Smooth muscle cell (in vitro differentiated cells): ENCODE data around the gene PLCB1. TPM values are rescaled to one million over a fixed set of nuclear protein-coding genes. Genes with fewer than 3 reads are reported as not detected.

Experiments used
- DNase-seq: peaks from one replicate; lab custom pipeline; 2025; ENCODE audit not compliant: unreplicated experiment; lab: John Stamatoyannopoulos, UW
- H2AFZ ChIP-seq: fragments of 200-600 bp; sonication (generic); 2 replicates; pipeline ENCODE4 v1.6.0; 2016; ENCODE audit warnings: antibody characterized with exemption, low read depth, mild to moderate bottlenecking
- H3F3A ChIP-seq: fragments of 200-600 bp; sonication (generic); 2 replicates; pipeline ENCODE4 v1.6.0; 2017; ENCODE audit warnings: antibody characterized with exemption, low read depth
- H3K27ac ChIP-seq: fragments of 200-600 bp; sonication (generic); 2 replicates; pipeline ENCODE4 v1.5.1; 2016; ENCODE audit warnings: low read depth, mild to moderate bottlenecking
- H3K27me3 ChIP-seq: fragments of 200-600 bp; sonication (generic); 2 replicates; pipeline ENCODE4 v1.6.1; 2016; ENCODE audit warnings: low read depth, mild to moderate bottlenecking
- H3K36me3 ChIP-seq: fragments of 200-600 bp; sonication (generic); 2 replicates; pipeline ENCODE4 v1.5.1; 2016; ENCODE audit warnings: low read depth
- H3K4me1 ChIP-seq: fragments of 200-600 bp; sonication (generic); 2 replicates; pipeline ENCODE4 v1.5.1; 2016; ENCODE audit warnings: low read depth
- H3K4me2 ChIP-seq: fragments of 200-600 bp; sonication (generic); 2 replicates; pipeline ENCODE4 v1.6.0; 2016; ENCODE audit warnings: mild to moderate bottlenecking
- H3K4me3 ChIP-seq: fragments of 200-600 bp; sonication (generic); 2 replicates; pipeline ENCODE4 v1.5.1; 2016; ENCODE audit warnings: mild to moderate bottlenecking
- H3K79me2 ChIP-seq: fragments of 200-600 bp; sonication (generic); 2 replicates; pipeline ENCODE4 v1.6.0; 2016; ENCODE audit warnings: low read depth, mild to moderate bottlenecking
- H3K9ac ChIP-seq: fragments of 200-600 bp; sonication (generic); 2 replicates; pipeline ENCODE4 v1.6.0; 2016; ENCODE audit warnings: low read depth
- H3K9me3 ChIP-seq: fragments of 200-600 bp; sonication (generic); replicated peaks from 2 replicates; pipeline ENCODE4 v1.5.1; 2016; ENCODE audit warnings: low read depth
- H4K20me1 ChIP-seq: fragments of 200-600 bp; sonication (generic); 2 replicates; pipeline ENCODE4 v1.6.0; 2016; ENCODE audit warnings: low read depth
- CTCF ChIP-seq: fragments of 200-600 bp; sonication (generic); IDR thresholded peaks from 2 replicates; pipeline ENCODE4 v1.5.1; 2017; ENCODE audit warnings: borderline replicate concordance, mild to moderate bottlenecking, antibody characterized with exemption; ENCODE audit not compliant: insufficient read depth, poor library complexity, severe bottlenecking
- WGBS: methylation state at CpG from one replicate; pipeline ENCODE4 v1.1.7; 2016; ENCODE audit warnings: low lambda C conversion rate; 5-methylcytosine and 5-hydroxymethylcytosine counted together
- polyA plus RNA-seq: library from polyadenylated mRNA; unstranded; fragments of >200 nt; fragmentation: Nextera tagmentation; extraction: Ambion mirVana; gene quantifications from 2 replicates; pipeline ENCODE4 v1.2.1, GENCODE V29; 2016
- total RNA-seq: library from RNA; depleted of rRNA; stranded (reverse); fragments of >200 nt; gene quantifications from 2 replicates; pipeline ENCODE4 v1.2.3, GENCODE V29; 2014

PLCB1 gene
- total and polyA plus RNA-seq, 2 experiments from 2014 or later = 4.7 to 25.3 TPM

DNA sequence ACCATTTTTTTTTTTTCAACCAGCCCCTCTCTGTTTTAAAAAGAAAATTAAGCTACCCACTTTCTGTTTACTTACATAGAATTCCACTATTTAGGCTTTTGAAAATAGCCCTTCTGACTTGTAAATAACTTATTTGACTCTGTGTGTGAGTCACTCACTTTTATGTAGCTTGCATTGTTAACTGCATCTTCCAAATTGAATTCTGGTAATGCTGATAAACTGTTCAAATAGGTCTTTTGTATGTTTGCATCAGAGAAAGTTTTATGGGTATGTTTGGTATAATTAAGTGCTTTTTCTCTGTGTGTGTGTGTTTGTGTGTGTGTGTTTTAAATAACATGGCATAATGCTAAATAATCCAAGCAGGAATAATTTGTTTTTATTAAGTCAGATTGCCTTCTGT, 360.1 kb downstream of the PLCB1 start:
- no peaks in the 10 kb centered on the region for H3K4me1 ChIP-seq
- H2AFZ ChIP-seq = no peak overlapping the region
- H3K4me2 ChIP-seq = no peak overlapping the region
- no peak overlapping the region for H3K4me3 ChIP-seq
- H3K36me3 ChIP-seq = no peaks in the 10 kb centered on the region
- H3K27ac ChIP-seq = no peak overlapping the region
- no peaks in the 10 kb centered on the region for H3F3A ChIP-seq
- no peaks in the 10 kb centered on the region for H3K79me2 ChIP-seq
- no peaks in the 10 kb centered on the region for H3K9me3 ChIP-seq
- TF ChIP-seq CTCF = no peak
- H3K27me3 ChIP-seq = no peaks in the 10 kb centered on the region
- H3K9ac ChIP-seq = no peak overlapping the region
- no peak for DNase-seq
- H4K20me1 ChIP-seq = no peaks in the 10 kb centered on the region

DNA sequence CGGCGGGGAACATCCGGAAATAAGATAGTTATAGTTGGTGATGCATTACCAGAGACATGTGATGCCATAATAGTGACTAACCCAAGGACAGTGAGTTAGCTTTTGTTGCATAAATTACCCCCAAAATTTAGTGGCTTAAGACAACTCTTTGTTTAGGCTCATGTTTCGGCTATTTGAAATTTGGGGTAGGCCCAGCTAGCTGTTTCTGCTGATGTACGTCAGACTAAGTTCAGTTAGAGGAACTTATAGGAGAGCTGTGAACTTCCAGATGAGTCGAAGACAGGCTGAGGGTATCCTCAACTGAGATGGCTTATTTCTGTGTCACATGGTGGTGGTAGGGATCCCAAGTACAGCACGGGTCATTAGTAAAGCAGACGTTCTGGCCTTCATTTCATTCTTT, 366.5 kb downstream of the PLCB1 start:
- H3K4me1 ChIP-seq = no peaks in the 10 kb centered on the region
- no peaks in the 10 kb centered on the region for H3K27me3 ChIP-seq
- no peaks in the 10 kb centered on the region for H3K9me3 ChIP-seq
- no peak overlapping the region for H3K4me3 ChIP-seq
- H4K20me1 ChIP-seq = no peaks in the 10 kb centered on the region
- no peaks in the 10 kb centered on the region for H3K79me2 ChIP-seq
- no peak for DNase-seq
- H3K4me2 ChIP-seq = no peak overlapping the region
- TF ChIP-seq CTCF = no peak
- 96% methylated on average over 8 of the region's 8 CpGs for WGBS
- H2AFZ ChIP-seq = no peak overlapping the region
- no peaks in the 10 kb centered on the region for H3K36me3 ChIP-seq
- H3F3A ChIP-seq = no peaks in the 10 kb centered on the region
- H3K27ac ChIP-seq = no peak overlapping the region
- H3K9ac ChIP-seq = no peak overlapping the region

- WGBS = 79% methylated on average over 5 of the region's 5 CpGs
- Histone ChIP-seq H3K9me3 (no peaks in the 10 kb centered on the region), H2AFZ (no peak overlapping the region), H3K27me3 (no peaks in the 10 kb centered on the region), H3K9ac (no peak overlapping the region), H4K20me1 (no peaks in the 10 kb centered on the region), H3K27ac (no peak overlapping the region), H3K79me2 (no peaks in the 10 kb centered on the region), H3K4me2 (no peak overlapping the region), H3F3A (no peaks in the 10 kb centered on the region), H3K4me1 (no peaks in the 10 kb centered on the region), H3K4me3 (no peak overlapping the region), H3K36me3 (no peaks in the 10 kb centered on the region)
- no peak for DNase-seq
- TF ChIP-seq CTCF = no peak
Observed at GRCh38 chr20:8504030-8504429, 372.0 kb downstream of the PLCB1 start.

DNA sequence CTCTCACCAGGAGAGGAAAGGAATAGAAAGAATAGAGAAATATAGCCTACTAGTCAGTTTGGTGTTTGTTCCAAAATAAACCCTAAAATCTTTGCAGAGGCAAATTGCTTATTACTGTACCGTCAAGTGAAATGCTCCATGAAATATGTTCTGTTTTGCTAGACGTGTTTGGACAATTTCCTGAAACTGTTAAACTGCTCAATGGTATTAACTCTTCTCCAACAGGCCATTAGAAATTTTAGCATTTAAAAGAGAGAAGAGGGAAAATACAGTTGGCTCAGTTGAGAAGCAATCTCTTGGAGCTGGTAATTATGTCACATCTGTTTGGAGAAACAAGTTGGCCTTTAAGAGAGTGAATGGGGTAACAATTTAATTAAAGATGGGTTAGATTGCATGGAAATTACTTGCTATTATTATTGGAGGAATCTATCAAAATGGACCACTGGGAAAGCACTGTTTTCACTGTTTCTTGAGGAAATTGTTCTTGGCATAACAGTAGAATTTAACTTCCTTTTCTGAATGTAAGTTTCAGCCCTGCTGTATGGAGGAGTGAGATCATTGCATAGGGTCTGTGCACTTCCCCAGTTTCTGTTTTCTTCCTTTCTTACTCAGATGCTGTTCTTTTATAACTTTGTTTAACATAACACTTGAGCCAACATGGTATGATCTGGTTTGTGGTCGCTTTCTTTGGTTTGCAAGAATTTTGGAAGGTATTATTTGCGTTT, 373.6 kb downstream of the PLCB1 start:
- no peak for TF ChIP-seq CTCF
- H3K9me3 ChIP-seq = no peaks in the 10 kb centered on the region
- no peak overlapping the region for H3K27ac ChIP-seq
- H3F3A ChIP-seq = no peaks in the 10 kb centered on the region
- no peak overlapping the region for H3K4me3 ChIP-seq
- H3K79me2 ChIP-seq = no peaks in the 10 kb centered on the region
- no peaks in the 10 kb centered on the region for H3K4me1 ChIP-seq
- H4K20me1 ChIP-seq = no peaks in the 10 kb centered on the region
- no peak overlapping the region for H3K9ac ChIP-seq
- DNase-seq = no peak
- H3K27me3 ChIP-seq = no peaks in the 10 kb centered on the region
- WGBS = 75% methylated on average over 4 of the region's 4 CpGs
- no peaks in the 10 kb centered on the region for H3K36me3 ChIP-seq
- no peak overlapping the region for H2AFZ ChIP-seq
- no peak overlapping the region for H3K4me2 ChIP-seq
